Mesendoderm (in vitro differentiated cells): ENCODE data around the gene LIN7B.

Source experiments
- DNase-seq: peaks from one replicate; pipeline ENCODE4 v3.0.0; 2013
- H2AK5ac ChIP-seq: 2 replicates; pipeline ENCODE4 v1.6.1; 2013; ENCODE audit warnings: low read length, inconsistent platforms
- H2BK120ac ChIP-seq: 2 replicates; pipeline ENCODE4 v1.6.1; 2013; ENCODE audit warnings: low read depth, mild to moderate bottlenecking, low read length, moderate library complexity, mixed read lengths
- H2BK15ac ChIP-seq: replicated peaks from 2 replicates; pipeline ENCODE4 v1.6.1; 2013; ENCODE audit warnings: low read depth, mild to moderate bottlenecking, moderate library complexity
- H2BK5ac ChIP-seq: 2 replicates; pipeline ENCODE4 v1.6.1; 2013; ENCODE audit warnings: low read length, inconsistent platforms
- H3K18ac ChIP-seq: 2 replicates; pipeline ENCODE4 v1.6.1; 2013; ENCODE audit warnings: mild to moderate bottlenecking, low read length, mixed read lengths
- H3K23ac ChIP-seq: one replicate; pipeline ENCODE4 v1.6.1; 2013; ENCODE audit warnings: low read length
- H3K27ac ChIP-seq: 2 replicates; pipeline ENCODE4 v1.5.1; 2013; ENCODE audit warnings: low read depth, mild to moderate bottlenecking, inconsistent platforms, low read length, moderate library complexity
- H3K27me3 ChIP-seq: 2 replicates; pipeline ENCODE4 v1.6.1; 2013; ENCODE audit warnings: low read length, control low read depth, mild to moderate bottlenecking, inconsistent platforms; ENCODE audit not compliant: insufficient read depth, poor library complexity
- H3K36me3 ChIP-seq: 2 replicates; pipeline ENCODE4 v1.6.1; 2013; ENCODE audit warnings: low read length, inconsistent platforms; ENCODE audit not compliant: control insufficient read depth, insufficient read depth
- H3K4ac ChIP-seq: one replicate; pipeline ENCODE4 v1.6.1; 2013; ENCODE audit warnings: low read depth, mild to moderate bottlenecking, low read length, moderate library complexity
- H3K4me1 ChIP-seq: 2 replicates; pipeline ENCODE4 v1.6.1; 2013; ENCODE audit warnings: low read depth, low read length, inconsistent platforms; ENCODE audit not compliant: control insufficient read depth
- H3K4me2 ChIP-seq: 2 replicates; pipeline ENCODE4 v1.6.1; 2013; ENCODE audit warnings: low read length
- H3K4me3 ChIP-seq: 2 replicates; pipeline ENCODE4 v1.5.1; 2013; ENCODE audit warnings: mild to moderate bottlenecking, low read length
- H3K56ac ChIP-seq: one replicate; pipeline ENCODE4 v1.6.1; 2013; ENCODE audit warnings: low read length
- H3K79me1 ChIP-seq: 2 replicates; pipeline ENCODE4 v1.6.1; 2013; ENCODE audit warnings: low read length, inconsistent platforms
- H3K79me2 ChIP-seq: 2 replicates; pipeline ENCODE4 v1.6.1; 2013; ENCODE audit warnings: mild to moderate bottlenecking, low read length; ENCODE audit not compliant: control insufficient read depth, insufficient read depth
- H3K9ac ChIP-seq: 2 replicates; pipeline ENCODE4 v1.6.1; 2013; ENCODE audit warnings: low read length, inconsistent platforms
- H4K5ac ChIP-seq: one replicate; pipeline ENCODE4 v1.6.1; 2013; ENCODE audit warnings: low read length
- H4K8ac ChIP-seq: one replicate; pipeline ENCODE4 v1.6.1; 2013; ENCODE audit warnings: low read depth, mild to moderate bottlenecking, control low read depth, low read length, moderate library complexity
- WGBS: extraction: QIAGEN DNeasy Blood & Tissue Kit; methylation state at CpG from one replicate; pipeline ENCODE4 v1.1.7; 2013; ENCODE audit warnings: low lambda C conversion rate, missing lambda C conversion rate; ENCODE audit not compliant: insufficient coverage; ENCODE audit errors: extremely low coverage; 5-methylcytosine and 5-hydroxymethylcytosine counted together

The LIN7B gene

DNA sequence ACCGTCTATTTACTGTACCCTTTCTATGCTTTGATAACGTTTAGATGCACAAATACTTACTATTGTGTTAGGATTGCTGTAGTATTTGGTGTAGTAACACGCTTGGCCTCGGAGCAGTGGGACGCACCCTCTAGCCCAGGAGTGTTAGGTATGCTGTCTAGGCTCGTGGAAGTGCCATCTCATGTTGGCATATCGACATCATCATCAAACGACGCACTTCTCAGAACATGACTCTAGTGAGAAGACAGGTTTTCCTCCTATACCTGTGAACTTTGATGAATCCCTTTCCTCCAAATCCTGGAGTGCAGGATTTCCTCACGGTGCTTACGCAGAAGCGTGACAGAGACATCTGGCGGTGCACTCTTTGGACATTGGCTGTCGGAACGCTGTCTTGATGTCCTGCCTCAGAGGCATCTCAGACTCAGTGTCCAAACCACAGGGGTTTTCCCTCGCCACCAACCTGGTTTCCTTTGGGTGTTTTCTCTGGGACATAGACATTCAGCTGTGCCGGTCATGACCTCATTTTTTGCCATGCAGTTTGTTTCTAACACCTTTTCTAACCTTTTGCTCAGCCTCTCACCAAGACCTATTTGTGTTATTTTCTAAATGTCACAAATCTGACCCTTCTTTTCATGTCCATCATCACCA lies 22.7 kb upstream of the LIN7B start:
- Histone ChIP-seq H3K79me1 (peaks cover 28% of the 10 kb centered on the region), H4K5ac (no peak overlapping the region), H2BK5ac (no peak overlapping the region), H3K9ac (no peak overlapping the region), H3K36me3 (peaks cover 31% of the 10 kb centered on the region), H2BK15ac (no peak overlapping the region), H3K27ac (no peak overlapping the region), H3K23ac (no peak overlapping the region), H3K4me2 (no peak overlapping the region), H3K27me3 (no peaks in the 10 kb centered on the region), H4K8ac (no peak overlapping the region), H3K18ac (no peak overlapping the region), H3K79me2 (peaks cover 47% of the 10 kb centered on the region), H2AK5ac (no peak overlapping the region), H2BK120ac (no peak overlapping the region), H3K56ac (no peak overlapping the region), H3K4me3 (no peak overlapping the region), H3K4me1 (no peaks in the 10 kb centered on the region), H3K4ac (no peak overlapping the region)
- DNase-seq = no peak
- WGBS = no CpG with 5 or more reads among the region's 17 CpGs

DNA sequence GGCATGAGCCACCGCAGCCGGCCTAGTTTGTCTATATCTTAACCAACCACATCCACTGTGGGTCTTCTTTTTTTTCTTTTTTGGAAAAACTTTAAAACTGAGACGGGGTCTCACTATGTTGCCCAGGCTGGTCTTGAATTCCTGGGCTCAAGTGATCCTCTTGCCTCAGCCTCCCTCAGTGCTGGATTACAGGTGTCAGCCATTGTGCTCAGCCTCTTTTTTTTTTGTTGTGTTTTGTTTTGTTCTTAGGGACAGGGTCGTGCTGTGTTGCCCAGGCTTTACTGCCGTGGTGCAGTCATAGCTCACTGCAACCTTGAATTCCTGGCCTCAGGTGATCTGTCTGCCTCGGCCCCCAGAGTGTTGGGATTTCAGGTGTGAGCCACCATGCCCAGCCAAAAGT lies 21.5 kb upstream of the LIN7B start:
- Histone ChIP-seq H3K23ac (no peak overlapping the region), H3K4me1 (no peaks in the 10 kb centered on the region), H3K79me1 (peaks cover 22% of the 10 kb centered on the region), H2AK5ac (no peak overlapping the region), H3K9ac (no peak overlapping the region), H2BK5ac (no peak overlapping the region), H3K36me3 (peaks cover 25% of the 10 kb centered on the region), H3K4ac (no peak overlapping the region), H3K4me3 (no peak overlapping the region), H4K5ac (no peak overlapping the region), H4K8ac (no peak overlapping the region), H3K27me3 (no peaks in the 10 kb centered on the region), H3K4me2 (no peak overlapping the region), H3K27ac (no peak overlapping the region), H3K79me2 (peaks cover 35% of the 10 kb centered on the region), H2BK15ac (no peak overlapping the region), H3K18ac (no peak overlapping the region), H3K56ac (no peak overlapping the region), H2BK120ac (no peak overlapping the region)
- WGBS = no CpG with 5 or more reads among the region's 6 CpGs
- no peak for DNase-seq

DNA sequence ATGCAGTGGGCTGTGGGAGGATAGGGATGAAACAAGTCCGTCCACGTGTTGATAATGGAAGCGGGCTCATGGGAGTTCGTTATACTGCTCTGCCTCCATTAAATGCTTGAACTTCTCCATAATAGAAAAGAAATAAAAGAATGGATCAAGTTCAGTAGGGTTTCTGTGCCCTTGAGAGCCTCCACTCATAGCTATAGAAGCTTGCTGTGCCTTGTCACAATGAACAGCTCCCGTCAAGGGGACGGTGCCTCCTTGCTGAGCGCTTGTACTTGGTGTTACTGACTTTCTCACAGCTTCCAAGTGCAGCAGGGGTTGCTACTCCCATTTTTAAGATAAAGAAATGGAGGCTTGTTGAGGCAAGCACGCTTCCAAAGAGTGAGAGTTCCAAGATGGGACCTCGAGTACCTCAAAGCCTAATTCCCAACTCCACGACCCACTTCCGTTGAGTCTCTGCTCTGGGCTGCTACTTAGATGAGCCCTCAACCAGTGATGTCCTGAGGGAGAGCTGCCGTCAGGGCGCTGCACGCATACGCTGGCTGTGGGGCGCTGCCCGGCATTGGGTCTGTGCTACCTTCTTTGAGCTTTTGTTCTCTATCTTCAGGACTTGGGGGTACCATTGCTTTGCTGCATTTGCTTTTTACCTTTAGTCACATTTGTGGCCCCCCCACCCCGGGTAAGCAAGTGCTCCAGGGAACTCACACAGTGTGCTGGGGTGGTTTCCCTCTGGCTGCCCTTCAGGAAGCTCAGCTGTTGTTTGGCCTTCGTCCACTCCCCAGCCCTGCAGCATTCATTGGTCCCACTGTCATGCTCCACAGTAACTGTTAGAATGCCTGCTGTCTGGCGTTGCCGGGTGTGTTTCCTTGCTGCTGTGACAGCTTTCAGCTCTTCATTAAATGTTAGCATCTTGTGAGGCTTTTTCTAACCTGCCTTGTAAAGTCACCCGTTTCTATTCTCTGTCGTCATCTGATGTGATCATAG lies 19.4 kb upstream of the LIN7B start:
- peaks cover 36% of the 10 kb centered on the region for H3K36me3 ChIP-seq
- H2BK15ac ChIP-seq = no peak overlapping the region
- no peak overlapping the region for H3K9ac ChIP-seq
- no peak overlapping the region for H3K4ac ChIP-seq
- no peak overlapping the region for H2BK5ac ChIP-seq
- H3K79me1 ChIP-seq = peaks cover 31% of the 10 kb centered on the region
- no peak overlapping the region for H3K56ac ChIP-seq
- no peak overlapping the region for H4K8ac ChIP-seq
- no peak overlapping the region for H3K18ac ChIP-seq
- H3K4me1 ChIP-seq = no peaks in the 10 kb centered on the region
- no peak overlapping the region for H3K27ac ChIP-seq
- no CpG with 5 or more reads among the region's 23 CpGs for WGBS
- H3K4me2 ChIP-seq = no peak overlapping the region
- no peaks in the 10 kb centered on the region for H3K27me3 ChIP-seq
- no peak overlapping the region for H2BK120ac ChIP-seq
- no peak overlapping the region for H4K5ac ChIP-seq
- H2AK5ac ChIP-seq = no peak overlapping the region
- no peak overlapping the region for H3K4me3 ChIP-seq
- DNase-seq = no peak
- no peak overlapping the region for H3K23ac ChIP-seq
- H3K79me2 ChIP-seq = peaks cover 32% of the 10 kb centered on the region

DNA sequence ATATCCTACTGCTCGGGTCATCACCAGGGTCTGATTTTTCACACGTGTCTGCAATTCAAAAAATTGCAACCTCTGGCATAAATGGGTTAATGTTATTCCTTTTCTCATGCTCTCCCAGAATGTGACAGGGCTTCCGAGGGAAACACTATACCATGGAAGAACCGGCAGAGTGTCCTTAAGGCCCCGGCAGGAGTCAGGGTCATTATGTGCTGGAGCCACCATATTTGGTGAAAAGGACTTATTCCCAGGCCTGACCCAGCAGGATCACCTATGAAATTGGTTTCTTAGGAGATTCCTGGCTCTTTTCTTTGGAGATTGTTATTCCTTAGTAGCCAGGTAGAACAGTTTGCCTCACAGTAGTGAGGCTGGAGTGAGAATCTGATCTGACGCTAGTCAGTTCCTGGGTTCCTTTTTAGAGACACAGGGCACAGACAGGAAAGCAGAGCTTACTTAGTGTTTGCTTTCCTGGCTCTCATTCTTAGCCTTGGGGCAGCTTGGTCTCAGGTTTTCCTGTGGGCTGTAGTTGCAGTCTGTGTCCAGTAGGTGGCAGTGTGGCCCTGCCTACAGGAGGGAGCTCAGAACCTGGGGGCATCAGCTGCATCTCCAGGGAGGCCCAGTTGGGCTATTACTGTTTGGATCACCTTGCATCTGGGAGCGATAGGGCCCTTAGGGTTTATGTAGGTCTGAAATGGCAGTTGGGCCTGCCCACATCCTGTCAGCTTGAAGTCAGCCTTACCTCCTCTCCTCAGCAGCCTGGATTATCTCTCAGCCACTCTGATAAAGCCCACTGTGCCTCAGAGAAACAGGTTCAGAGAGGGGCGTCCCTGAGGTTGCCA lies 16.5 kb upstream of the LIN7B start:
- peaks cover 28% of the 10 kb centered on the region for H3K36me3 ChIP-seq
- no peak overlapping the region for H2BK120ac ChIP-seq
- no CpG with 5 or more reads among the region's 8 CpGs for WGBS
- no peak overlapping the region for H2BK5ac ChIP-seq
- no peaks in the 10 kb centered on the region for H3K4me1 ChIP-seq
- H3K9ac ChIP-seq = no peak overlapping the region
- DNase-seq = peak; percentile 90
- no peaks in the 10 kb centered on the region for H3K27me3 ChIP-seq
- H3K79me2 ChIP-seq = peaks cover 20% of the 10 kb centered on the region
- no peak overlapping the region for H2BK15ac ChIP-seq
- no peak overlapping the region for H3K27ac ChIP-seq
- H3K56ac ChIP-seq = no peak overlapping the region
- no peak overlapping the region for H4K8ac ChIP-seq
- no peak overlapping the region for H3K18ac ChIP-seq
- H3K4ac ChIP-seq = no peak overlapping the region
- H3K4me3 ChIP-seq = no peak overlapping the region
- no peak overlapping the region for H3K4me2 ChIP-seq
- H4K5ac ChIP-seq = no peak overlapping the region
- no peak overlapping the region for H2AK5ac ChIP-seq
- H3K23ac ChIP-seq = no peak overlapping the region
- H3K79me1 ChIP-seq = peaks cover 25% of the 10 kb centered on the region

DNA sequence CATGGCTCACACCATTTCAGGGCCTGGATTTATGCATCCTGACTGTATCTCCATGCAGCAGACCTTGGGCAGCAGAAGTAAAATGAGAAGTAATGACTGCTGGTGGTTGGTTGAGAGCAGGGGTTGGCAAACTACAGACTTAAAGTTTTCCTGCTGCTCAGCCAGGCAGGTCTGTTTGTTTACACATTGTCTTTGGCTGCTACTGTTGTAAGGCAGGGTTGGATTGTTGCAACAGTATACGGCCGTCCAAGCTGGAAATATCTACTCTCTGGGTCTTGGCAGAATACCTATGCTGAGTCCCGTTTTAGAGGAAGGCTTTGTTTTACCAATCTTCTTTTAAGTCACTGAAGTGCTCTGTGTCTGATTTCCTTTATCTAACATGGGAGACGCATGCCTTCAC lies 15.4 kb upstream of the LIN7B start:
- Histone ChIP-seq H3K18ac (no peak overlapping the region), H2BK5ac (no peak overlapping the region), H2AK5ac (no peak overlapping the region), H2BK15ac (no peak overlapping the region), H4K5ac (no peak overlapping the region), H3K4me3 (no peak overlapping the region), H3K79me1 (peaks cover 25% of the 10 kb centered on the region), H3K27ac (no peak overlapping the region), H3K36me3 (peaks cover 33% of the 10 kb centered on the region), H3K23ac (no peak overlapping the region), H3K4ac (no peak overlapping the region), H4K8ac (no peak overlapping the region), H3K79me2 (peaks cover 18% of the 10 kb centered on the region), H3K4me2 (no peak overlapping the region), H3K56ac (no peak overlapping the region), H3K4me1 (no peaks in the 10 kb centered on the region), H2BK120ac (no peak overlapping the region), H3K27me3 (no peaks in the 10 kb centered on the region), H3K9ac (no peak overlapping the region)
- DNase-seq = no peak
- WGBS = no CpG with 5 or more reads among the region's 4 CpGs
